Brain microvascular endothelial cell (primary cell): ENCODE measurements around the gene CHCHD5.
"Not testable (repeated sequence)": the region's sequence is repeated elsewhere in the genome, so short reads cannot be mapped to it uniquely, and the experiment has no call there.

Experiments
- DNase-seq: peaks from one replicate; pipeline ENCODE4 v3.0.0-alpha.2; 2020
- H3K27ac ChIP-seq: fragments of 250-450 bp; sonication (Bioruptor Pico); 2 replicates; pipeline ENCODE4 v1.5.1; 2020; ENCODE audit warnings: mild to moderate bottlenecking, moderate library complexity
- H3K27me3 ChIP-seq: fragments of 250-450 bp; sonication (Bioruptor Pico); replicated peaks from 2 replicates; pipeline ENCODE4 v1.5.1; 2020; ENCODE audit warnings: mild to moderate bottlenecking
- H3K36me3 ChIP-seq: fragments of 250-450 bp; sonication (Bioruptor Pico); replicated peaks from 2 replicates; pipeline ENCODE4 v1.5.1; 2020; ENCODE audit warnings: mild to moderate bottlenecking
- H3K4me3 ChIP-seq: 2 replicates; pipeline ENCODE4 v1.5.1; 2011; ENCODE audit warnings: low read depth, mild to moderate bottlenecking, control low read depth, low read length, moderate library complexity
- CTCF ChIP-seq: IDR thresholded peaks from 2 replicates; pipeline ENCODE4 v1.5.1; 2011; ENCODE audit warnings: low read depth, mild to moderate bottlenecking, moderate library complexity, low read length, control low read depth, inconsistent platforms; ENCODE audit errors: missing control alignments
- in situ Hi-C: cut with HindIII; loops from 2 replicates; pipeline ENCODE4 v1.10.0; 2017; ENCODE audit warnings: low sequenced_read_pairs, low pct_ligation_motif_present

The CHCHD5 gene

GRCh38 chr2:112615051-112615450 is 30.6 kb downstream of the CHCHD5 start:
- no peak for DNase-seq
- in situ Hi-C loops, result no loop called here

GRCh38 chr2:112615798-112616197 is 31.4 kb downstream of the CHCHD5 start:
- H3K27ac ChIP-seq, in situ Hi-C loops, H3K4me3 ChIP-seq, H3K27me3 ChIP-seq, H3K36me3 ChIP-seq, DNase-seq: not testable (repeated sequence)

More at GRCh38 chr2:112615051-112615450, 30.6 kb downstream of the CHCHD5 start:
- H3K27me3 ChIP-seq, result no peaks in the 10 kb centered on the region
- H3K36me3 ChIP-seq, result no peaks in the 10 kb centered on the region
- no peak for TF ChIP-seq CTCF
- H3K4me3 ChIP-seq, result no peak overlapping the region
- no peak overlapping the region for H3K27ac ChIP-seq

GRCh38 chr2:112618383-112618782 is 34.0 kb downstream of the CHCHD5 start:
- Histone ChIP-seq H3K27ac (no peak overlapping the region), H3K27me3 (no peaks in the 10 kb centered on the region), H3K36me3 (no peaks in the 10 kb centered on the region), H3K4me3 (no peak overlapping the region)
- TF ChIP-seq CTCF, result no peak
- no peak for DNase-seq
- in situ Hi-C loops, result no loop called here

GRCh38 chr2:112621790-112622527 is 37.5 kb downstream of the CHCHD5 start:
- peak overlapping the region; percentile 90 for H3K27ac ChIP-seq
- in situ Hi-C loops, result no loop called here

GRCh38 chr2:112622528-112622849 is 38.1 kb downstream of the CHCHD5 start:
- Histone ChIP-seq H3K27ac (peak overlapping the region; percentile 90), H3K36me3 (no peaks in the 10 kb centered on the region), H3K4me3 (no peak overlapping the region), H3K27me3 (no peaks in the 10 kb centered on the region)
- no peak for TF ChIP-seq CTCF
- in situ Hi-C loops, result no loop called here
- DNase-seq, result peak; percentile 90

More at GRCh38 chr2:112621790-112622527, 37.5 kb downstream of the CHCHD5 start:
- no peaks in the 10 kb centered on the region for H3K27me3 ChIP-seq
- peak; percentile 65 for DNase-seq
- TF ChIP-seq CTCF, result no peak
- no peaks in the 10 kb centered on the region for H3K36me3 ChIP-seq
- H3K4me3 ChIP-seq, result no peak overlapping the region

- H3K4me3 ChIP-seq, result no peak overlapping the region
- TF ChIP-seq CTCF, result no peak
- in situ Hi-C loops, result no loop called here
- no peaks in the 10 kb centered on the region for H3K27me3 ChIP-seq
- H3K36me3 ChIP-seq, result no peaks in the 10 kb centered on the region
- DNase-seq, result peak; percentile 80
- peak overlapping the region; percentile 94 for H3K27ac ChIP-seq
These were observed 39.7 kb downstream of the CHCHD5 start for GRCh38 chr2:112623913-112624777.
